ENCODE data around the gene GABBR2. TPM values are rescaled to one million over a fixed set of nuclear protein-coding genes. Genes with fewer than 3 reads are reported as not detected.

GABBR2 gene
- total and polyA plus RNA-seq, 9 of the 15 experiments (the other 6 are each of a cell fraction or from before 2014, with no cell fraction given), result 0.15 to 1.9 (median 0.32) TPM

DNA sequence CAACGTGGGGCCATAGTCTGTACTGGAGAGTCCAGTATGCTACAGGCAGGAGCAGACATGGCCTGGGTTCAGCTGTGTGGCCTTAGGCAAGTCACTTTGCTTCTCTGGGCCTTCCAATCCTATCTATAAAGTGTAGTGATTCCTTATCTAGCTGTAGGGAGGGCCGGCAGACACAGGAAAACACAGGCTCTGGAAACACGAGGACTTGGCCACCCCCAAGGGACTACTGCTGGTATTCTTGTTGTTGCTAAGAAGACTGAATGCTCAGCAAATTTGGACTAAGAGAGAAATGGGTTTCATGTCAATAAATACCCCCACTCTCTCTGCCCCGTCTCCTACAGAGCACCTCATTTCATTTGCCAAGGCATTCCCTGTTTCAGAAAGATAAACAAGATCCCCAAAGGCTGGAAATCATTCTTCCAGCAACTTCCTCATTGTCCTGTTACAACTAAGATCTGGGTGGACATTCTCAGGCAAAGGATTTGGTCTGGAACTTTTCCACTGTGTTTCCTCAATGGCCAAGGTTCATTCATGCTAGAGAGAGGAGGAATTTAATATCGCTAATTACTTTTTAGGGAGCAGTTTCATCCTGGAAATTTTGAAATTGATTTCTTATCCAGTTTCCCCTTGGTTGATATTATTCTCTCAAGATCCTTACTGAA, 105.8 kb downstream of the GABBR2 start:
- H3K9me1 ChIP-seq (ENCODE audit: control insufficient read depth, insufficient read depth, low read length), result no peaks in the 10 kb centered on the region
- H3K9me3 ChIP-seq (replicated peaks; ENCODE audit: control insufficient read depth, insufficient read depth, low read depth, low read length), result no peaks in the 10 kb centered on the region
- H3K4me1 ChIP-seq (replicated peaks in 1 of 2; ENCODE audit: control insufficient read depth in 2 of 2, insufficient read depth in 2 of 2, low read length in 2 of 2), result no peaks in the 10 kb centered on the region
- POLR2A ChIA-PET, result interaction anchor here (1.5 kb wide), 1 partner anchor 13 kb away, joined by 3 read pairs; no protein-coding TSS in a partner anchor
- no peak overlapping the region for H3K4me2 ChIP-seq (ENCODE audit: insufficient read depth, low read length)
- no peak overlapping the region for H3K4me3 ChIP-seq
- H3K27ac ChIP-seq (ENCODE audit: extremely low read depth, low read depth, low read length), result no peak overlapping the region
- FAIRE-seq, result no peak
- in situ Hi-C loops (cut with MboI), result no loop called here
- H3K27me3 ChIP-seq (ENCODE audit: control insufficient read depth in 2 of 2, insufficient read depth in 2 of 2, low read length in 2 of 2), result peaks cover 29 to 34% of the 10 kb centered on the region in 2 experiments
- no peaks in the 10 kb centered on the region for H3K79me2 ChIP-seq (ENCODE audit: control insufficient read depth, insufficient read depth, low read length)
- no peak overlapping the region for H3K9ac ChIP-seq (ENCODE audit: insufficient read depth in 1 of 2, low read depth in 2 of 2, low read length in 2 of 2)
- no TSS peak for BruUV-seq (replicated peaks)
- no peak overlapping the region for H2AFZ ChIP-seq (ENCODE audit: low read depth, low read length)
- no peaks in the 10 kb centered on the region for H3K36me3 ChIP-seq (ENCODE audit: control insufficient read depth, insufficient read depth, low read length)
- H4K20me1 ChIP-seq (replicated peaks; ENCODE audit: control insufficient read depth, insufficient read depth, low read length), result 0 out of 2 replicates have a peak, but pooled peaks cover 3% of the 10 kb centered on the region
- 0% methylated on average over 5 of the region's 5 CpGs for WGBS (ENCODE audit: insufficient coverage, low coverage, missing lambda C conversion rate)
- no peak for ATAC-seq
- intact Hi-C loops (cut with micrococcal nuclease), result no loop called here
- TF ChIP-seq TCFL5 (CRISPR knock-in tag; conservative IDR thresholded peaks at IDR 0.05), result no peak
- no peak for TF ChIP-seq IRF2 (CRISPR knock-in tag; IDR thresholded peaks at IDR 0.05)
- no peak for TF ChIP-seq CEBPG (CRISPR knock-in tag; IDR thresholded peaks at IDR 0.05)
- TF ChIP-seq CEBPG (tag; conservative IDR thresholded peaks at IDR 0.05 in 1 of 2, IDR thresholded peaks at IDR 0.05 in 1 of 2), result no peak
- TF ChIP-seq LEF1 (IDR thresholded peaks at IDR 0.05), result no peak
- no peak for TF ChIP-seq EWSR1 (IDR thresholded peaks at IDR 0.05; ENCODE audit: borderline replicate concordance, low read depth, partially characterized antibody)
- no peak for TF ChIP-seq ZNF584 (CRISPR knock-in tag; IDR thresholded peaks at IDR 0.05; ENCODE audit: low read depth)
- TF ChIP-seq ZFP36 (IDR thresholded peaks at IDR 0.05; ENCODE audit: low read depth, low read length, partially characterized antibody), result peak; percentile 54
- no peak for TF ChIP-seq ARNT (IDR thresholded peaks at IDR 0.05)
- TF ChIP-seq RBM25 (IDR thresholded peaks at IDR 0.05; ENCODE audit: low read depth, low read length, severe bottlenecking), result peak; percentile 23
- TF ChIP-seq TRIM24 (IDR thresholded peaks at IDR 0.05), result no peak
- no peak for TF ChIP-seq PCBP1 (IDR thresholded peaks at IDR 0.05; ENCODE audit: low read depth, low read length, poor library complexity, severe bottlenecking)
- TF ChIP-seq PML (IDR thresholded peaks at IDR 0.05; ENCODE audit: low read length), result no peak
- TF ChIP-seq CREM (IDR thresholded peaks at IDR 0.05; ENCODE audit: low read depth), result no peak
- TF ChIP-seq PHF20 (IDR thresholded peaks at IDR 0.05; ENCODE audit: partially characterized antibody), result no peak
- no peak for TF ChIP-seq LCOR (CRISPR knock-in tag; IDR thresholded peaks at IDR 0.05)
- no peak for TF ChIP-seq TAF7 (tag; IDR thresholded peaks at IDR 0.05)
- CTCF ChIA-PET (ENCODE audit: low intra/inter-chr PET ratio), result no interaction called here
- no peak for DNase-seq (ENCODE audit: extremely low read depth in 1 of 4, low spot score in 3 of 4)

Data from K562 (cell line).